ENCODE measurements around the gene MSH5. TPM values are rescaled to one million over a fixed set of nuclear protein-coding genes. Genes with fewer than 3 reads are reported as not detected.

Gene MSH5
- total and polyA plus RNA-seq, 8 donors, result 2.2 to 17.4 (median 6.4) TPM

DNA sequence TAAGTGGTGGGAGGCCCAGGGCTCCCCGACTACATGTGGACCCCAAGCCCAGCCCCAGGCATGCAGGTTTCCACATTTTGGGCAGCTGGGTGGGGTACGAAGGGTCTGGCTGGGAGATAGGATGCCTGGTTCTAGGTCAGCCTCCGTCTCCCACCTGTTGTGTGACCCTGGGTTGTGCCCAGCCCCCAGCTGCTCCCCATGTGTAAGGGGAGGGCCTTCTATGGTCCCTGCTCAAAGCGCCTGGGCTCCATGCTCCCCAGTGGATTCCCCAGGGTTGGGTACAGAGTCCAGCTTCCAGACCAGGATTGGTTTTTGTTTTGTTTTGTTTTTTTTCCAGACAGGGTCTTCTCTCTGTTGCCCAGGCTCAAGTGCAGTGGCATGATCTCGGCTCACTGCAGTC is 38.4 kb downstream of the MSH5 start:
- DNase-seq, result peak in 1 of 6 donors; percentile 47
- no peak for ATAC-seq
- H3K4me1 ChIP-seq, result peaks cover 5 to 8% (median 6%) of the 10 kb centered on the region in 3 donors
- H3K9me3 ChIP-seq, result no peaks in the 10 kb centered on the region
- intact Hi-C loops (cut with DNase I), result loop anchor here in 1 of 3 donors (10.0 kb wide), 1 partner anchor 57 kb away; no protein-coding TSS in a partner anchor
- H3K36me3 ChIP-seq, result peaks cover 0 to 32% (median 25%) of the 10 kb centered on the region in 3 donors
- H3K4me3 ChIP-seq, result no peak overlapping the region
- WGBS, 2 donors, result 86 to 96% methylated on average over 5 of the region's 5 CpGs
- H3K27ac ChIP-seq, result no peak overlapping the region
- H3K27me3 ChIP-seq, result no peaks in the 10 kb centered on the region
- TF ChIP-seq, protein P1, sequence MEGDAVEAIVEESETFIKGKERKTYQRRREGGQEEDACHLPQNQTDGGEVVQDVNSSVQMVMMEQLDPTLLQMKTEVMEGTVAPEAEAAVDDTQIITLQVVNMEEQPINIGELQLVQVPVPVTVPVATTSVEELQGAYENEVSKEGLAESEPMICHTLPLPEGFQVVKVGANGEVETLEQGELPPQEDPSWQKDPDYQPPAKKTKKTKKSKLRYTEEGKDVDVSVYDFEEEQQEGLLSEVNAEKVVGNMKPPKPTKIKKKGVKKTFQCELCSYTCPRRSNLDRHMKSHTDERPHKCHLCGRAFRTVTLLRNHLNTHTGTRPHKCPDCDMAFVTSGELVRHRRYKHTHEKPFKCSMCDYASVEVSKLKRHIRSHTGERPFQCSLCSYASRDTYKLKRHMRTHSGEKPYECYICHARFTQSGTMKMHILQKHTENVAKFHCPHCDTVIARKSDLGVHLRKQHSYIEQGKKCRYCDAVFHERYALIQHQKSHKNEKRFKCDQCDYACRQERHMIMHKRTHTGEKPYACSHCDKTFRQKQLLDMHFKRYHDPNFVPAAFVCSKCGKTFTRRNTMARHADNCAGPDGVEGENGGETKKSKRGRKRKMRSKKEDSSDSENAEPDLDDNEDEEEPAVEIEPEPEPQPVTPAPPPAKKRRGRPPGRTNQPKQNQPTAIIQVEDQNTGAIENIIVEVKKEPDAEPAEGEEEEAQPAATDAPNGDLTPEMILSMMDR (IDR thresholded peaks at IDR 0.05), result no peak
- FAIRE-seq, result no peak

GRCh38 chr6:31778999-31779885 is 39.4 kb downstream of the MSH5 start:
- peak in 1 of 6 donors; percentile 77 for DNase-seq
- H3K4me1 ChIP-seq, result peaks cover 5 to 8% (median 6%) of the 10 kb centered on the region in 3 donors
- intact Hi-C loops (cut with DNase I), result loop anchor here in 1 of 3 donors (10.0 kb wide), 1 partner anchor 56 kb away; no protein-coding TSS in a partner anchor
- H3K27me3 ChIP-seq, result no peaks in the 10 kb centered on the region
- ATAC-seq, result no peak
- no peak overlapping the region for H3K4me3 ChIP-seq
- peaks cover 0 to 32% (median 30%) of the 10 kb centered on the region in 3 donors for H3K36me3 ChIP-seq
- no peaks in the 10 kb centered on the region for H3K9me3 ChIP-seq
- 89 to 93% methylated on average over 40 to 43 of the region's 43 CpGs for WGBS, 2 donors
- FAIRE-seq, result no peak
- TF ChIP-seq, protein P1 (IDR thresholded peaks at IDR 0.05), result no peak
- no peak overlapping the region for H3K27ac ChIP-seq

- Histone ChIP-seq H3K27ac (no peak overlapping the region), H3K4me1 (peaks cover 5 to 8% (median 6%) of the 10 kb centered on the region in 3 donors), H3K27me3 (no peaks in the 10 kb centered on the region), H3K4me3 (no peak overlapping the region), H3K36me3 (peaks cover 0 to 36% (median 32%) of the 10 kb centered on the region in 3 donors), H3K9me3 (no peaks in the 10 kb centered on the region)
- DNase-seq (peak in 1 of 6 donors; percentile 73), ATAC-seq (no peak), FAIRE-seq (no peak)
- 92 to 95% methylated on average over 10 of the region's 10 CpGs for WGBS, 2 donors
- TF ChIP-seq, protein P1 (IDR thresholded peaks at IDR 0.05), result no peak
- intact Hi-C loops (cut with DNase I), result loop anchor here in 1 of 3 donors (10.0 kb wide), 1 partner anchor 55 kb away; no protein-coding TSS in a partner anchor
Measured at GRCh38 chr6:31779908-31780307, 40.1 kb downstream of the MSH5 start.

GRCh38 chr6:31780507-31781243 is 40.9 kb downstream of the MSH5 start:
- Histone ChIP-seq H3K4me3 (no peak overlapping the region), H3K4me1 (peaks cover 5 to 8% (median 6%) of the 10 kb centered on the region in 3 donors), H3K9me3 (no peaks in the 10 kb centered on the region), H3K27ac (no peak overlapping the region), H3K36me3 (peaks cover 0 to 43% (median 32%) of the 10 kb centered on the region in 3 donors), H3K27me3 (no peaks in the 10 kb centered on the region)
- intact Hi-C loops (cut with DNase I), result no loop called here
- 85 to 90% methylated on average over 20 of the region's 20 CpGs for WGBS, 2 donors
- DNase-seq, result peak in 1 of 6 donors; percentile 54
- TF ChIP-seq, protein P1 (IDR thresholded peaks at IDR 0.05), result no peak
- ATAC-seq, result no peak
- no peak for FAIRE-seq
